ENCODE measurements around the gene TMEM119. TPM values are rescaled to one million over a fixed set of nuclear protein-coding genes. Genes with fewer than 3 reads are reported as not detected.

TMEM119 gene
- total and polyA plus RNA-seq, 2 of the 8 experiments (the other 6 are each of a cell fraction or from before 2014, with no cell fraction given), result 0.35 to 0.61 TPM

- H3K14ac ChIP-seq (ENCODE audit: insufficient read length), result no peak overlapping the region
- H2BK120ac ChIP-seq (replicated peaks; ENCODE audit: low read depth, low read length), result no peak overlapping the region
- no peak overlapping the region for H3K4me3 ChIP-seq (ENCODE audit: extremely low read depth in 1 of 4, insufficient read depth in 2 of 4, low read depth in 3 of 4, low read length in 4 of 4)
- peaks cover 12% of the 10 kb centered on the region; the same call in 1 of the 2 replicates for H3K23me2 ChIP-seq (ENCODE audit: low read depth, low read length)
- peaks cover 0 to 4% of the 10 kb centered on the region in 2 experiments for H4K20me1 ChIP-seq (replicated peaks in 1 of 2; ENCODE audit: control insufficient read depth in 1 of 2, insufficient read depth in 2 of 2, low read length in 2 of 2)
- peaks cover 0 to 13% of the 10 kb centered on the region in 2 experiments; a peak in 3 of 4 replicates for H3K79me2 ChIP-seq (ENCODE audit: control insufficient read depth in 1 of 2, insufficient read depth in 2 of 2, low read length in 2 of 2)
- H2BK5ac ChIP-seq (ENCODE audit: low read depth, low read length), result no peak overlapping the region
- H2BK12ac ChIP-seq (ENCODE audit: low read depth, low read length), result no peak overlapping the region
- no peak overlapping the region for H4K5ac ChIP-seq (ENCODE audit: insufficient read length, low read depth, low read length)
- no peaks in the 10 kb centered on the region for H3K4me1 ChIP-seq (replicated peaks in 1 of 4; ENCODE audit: control insufficient read depth in 3 of 4, insufficient read depth in 4 of 4, low read length in 3 of 4)
- no peak overlapping the region for H3K23ac ChIP-seq (ENCODE audit: insufficient read length)
- H2BK20ac ChIP-seq (ENCODE audit: low read length), result no peak overlapping the region
- H3K27ac ChIP-seq (ENCODE audit: low read depth, low read length), result no peak overlapping the region
- DNase-seq (ENCODE audit: low read depth in 1 of 2, low spot score in 2 of 2), result no peak
- H4K91ac ChIP-seq (replicated peaks; ENCODE audit: insufficient read length, low read length), result no peak overlapping the region
- no peaks in the 10 kb centered on the region for H3K9me3 ChIP-seq (ENCODE audit: insufficient read depth in 2 of 2, low read depth in 1 of 2, low read length in 1 of 2)
- TF ChIP-seq CTBP2 (IDR thresholded peaks at IDR 0.05; ENCODE audit: borderline replicate concordance, insufficient read depth, insufficient read length, low read length) (no peak), RNF2 (IDR thresholded peaks at IDR 0.05; ENCODE audit: borderline replicate concordance, low read depth, low read length, missing control alignments, poor library complexity, severe bottlenecking) (no peak), KDM5A (IDR thresholded peaks at IDR 0.05; ENCODE audit: low read length) (no peak), BACH1 (IDR thresholded peaks at IDR 0.05; ENCODE audit: low read length) (no peak), MAX (IDR thresholded peaks at IDR 0.05) (no peak), TAF1 (IDR thresholded peaks at IDR 0.05; ENCODE audit: low read depth, low read length) (no peak)
- no peak overlapping the region for H3K4ac ChIP-seq (replicated peaks; ENCODE audit: insufficient read length, low read depth, low read length)
- H3K27me3 ChIP-seq (replicated peaks in 1 of 4; ENCODE audit: control insufficient read depth in 3 of 4, extremely low read depth in 1 of 4, insufficient read depth in 3 of 4, low read length in 3 of 4), result no peaks in the 10 kb centered on the region
- no peak overlapping the region for H2AK5ac ChIP-seq (ENCODE audit: low read depth, low read length)
- FAIRE-seq, result no peak
- peaks cover 24 to 55% (median 47%) of the 10 kb centered on the region in 4 experiments for H3K36me3 ChIP-seq (ENCODE audit: control insufficient read depth in 2 of 4, insufficient read depth in 4 of 4, low read length in 3 of 4)
- H4K8ac ChIP-seq (ENCODE audit: extremely low read depth, insufficient read depth, low read length), result no peak overlapping the region
- H3K4me2 ChIP-seq (ENCODE audit: insufficient read depth in 1 of 2, low read depth in 2 of 2, low read length in 2 of 2), result no peak overlapping the region
- H3K18ac ChIP-seq (ENCODE audit: extremely low read depth, low read length), result no peak overlapping the region
- POLR2A ChIA-PET (ENCODE audit: partially characterized antibody), result interaction anchor here (1.6 to 2.8 kb wide), 3 partner anchors 38 to 56 kb away, joined by 5 to 12 read pairs (median 7); no protein-coding TSS in a partner anchor
- H3K56ac ChIP-seq (replicated peaks; ENCODE audit: insufficient read length, low read depth, low read length), result no peak overlapping the region
- H3K9ac ChIP-seq (replicated peaks in 1 of 4; ENCODE audit: extremely low read depth in 1 of 4, low read depth in 3 of 4, low read length in 3 of 4), result no peak overlapping the region; a peak in 1 of 7 replicates
- CTCF ChIA-PET (ENCODE audit: partially characterized antibody), result interaction anchor here (1.1 to 24.3 kb wide), 4 partner anchors 11 to 411 kb away, joined by 3 to 523 read pairs (median 5); no protein-coding TSS in a partner anchor
- H2AFZ ChIP-seq (ENCODE audit: low read length), result no peak overlapping the region
- no peak overlapping the region for H2BK15ac ChIP-seq (ENCODE audit: low read length)
- no peaks in the 10 kb centered on the region for H3K79me1 ChIP-seq (ENCODE audit: low read depth, low read length)
- WGBS, 2 experiments (ENCODE audit: extremely low coverage in 1 of 2, insufficient coverage in 1 of 2, insufficient read length in 1 of 2, insufficient replicate concordance in 2 of 2, low coverage in 1 of 2, low lambda C conversion rate in 2 of 2, missing lambda C conversion rate in 1 of 2), result 89% methylated on average over 2 of the region's 2 CpGs; no CpG with 5 or more reads in 1 of the 2 experiments
These were observed 31.9 kb downstream of the TMEM119 start for GRCh38 chr12:108565976-108566375.
